Erythroblast (primary cell): ENCODE measurements around the gene TRIM3.

Source experiments
- GATA1 ChIP-seq: IDR thresholded peaks from 2 replicates; pipeline ENCODE4 v1.6.1; 2011; ENCODE audit warnings: low read depth, mild to moderate bottlenecking, control low read depth, low read length, moderate library complexity
- POLR2A ChIP-seq: IDR thresholded peaks from 2 replicates; pipeline ENCODE4 v1.6.1; 2011; ENCODE audit warnings: mild to moderate bottlenecking, low read length

- TF ChIP-seq POLR2A = no peak
- no peak for TF ChIP-seq GATA1
Observed at GRCh38 chr11:6411594-6412031, 62.1 kb downstream of the TRIM3 start.
